Suprapubic skin (tissue), 4 donors: Measurements from ENCODE around the gene CSF3. TPM values are rescaled to one million over a fixed set of nuclear protein-coding genes. Genes with fewer than 3 reads are reported as not detected.
"Not testable (repeated sequence)": the region's sequence is repeated elsewhere in the genome, so short reads cannot be mapped to it uniquely, and the experiment has no call there.

Experiments used
- DNase-seq, 2 donors: peaks; one replicate each; pipeline ENCODE4 v3.0.0-alpha.2; 2019; ENCODE audit warnings: low spot score in 2 of 2
- H3K27ac ChIP-seq: fragments of 200-600 bp; sonication (generic); one replicate; pipeline ENCODE4 v1.5.1; 2019
- H3K27me3 ChIP-seq: fragments of 200-600 bp; sonication (generic); one replicate; pipeline ENCODE4 v1.5.1; 2019
- H3K36me3 ChIP-seq: fragments of 200-600 bp; sonication (generic); one replicate; pipeline ENCODE4 v1.5.1; 2019
- H3K4me1 ChIP-seq: fragments of 200-600 bp; sonication (generic); one replicate; pipeline ENCODE4 v1.5.1; 2019
- H3K4me3 ChIP-seq: fragments of 200-600 bp; sonication (generic); one replicate; pipeline ENCODE4 v1.5.1; 2019; ENCODE audit warnings: mild to moderate bottlenecking
- H3K9me3 ChIP-seq: fragments of 200-600 bp; sonication (generic); one replicate; pipeline ENCODE4 v1.5.1; 2019
- CTCF ChIP-seq, 2 donors: fragments of 200-600 bp in 1 of 2; fragments of 450-650 bp in 1 of 2; sonication (generic) in 1 of 2; IDR thresholded peaks; one replicate each; pipeline ENCODE4 v1.5.1; 2016 to 2019; ENCODE audit warnings: antibody characterized with exemption in 2 of 2, mild to moderate bottlenecking in 1 of 2, moderate library complexity in 1 of 2
- EP300 ChIP-seq: sonication (generic); formaldehyde crosslinking; IDR thresholded peaks from one replicate; pipeline ENCODE4 v1.6.1; 2017; ENCODE audit warnings: antibody characterized with exemption
- POLR2A ChIP-seq, 2 donors: fragments of 450-650 bp; IDR thresholded peaks; one replicate each; pipeline ENCODE4 v1.6.1; 2017; ENCODE audit warnings: antibody characterized with exemption in 2 of 2, mild to moderate bottlenecking in 2 of 2, moderate library complexity in 2 of 2
- POLR2AphosphoS5 ChIP-seq, 3 donors: sonication (generic); formaldehyde crosslinking; IDR thresholded peaks; one replicate each; pipeline ENCODE4 v1.6.1; 2017; ENCODE audit warnings: antibody characterized with exemption in 3 of 3
- WGBS: methylation state at CpG from one replicate; pipeline ENCODE4 v1.1.5; 2018; 5-methylcytosine and 5-hydroxymethylcytosine counted together
- total RNA-seq, 4 donors: library from RNA; depleted of rRNA; stranded (reverse); fragments of >200 nt; gene quantifications; one replicate each; pipeline ENCODE4 v1.1.0, GENCODE V29; 2016

CSF3 gene
- total RNA-seq, 4 donors from 2014 or later: 5.0 TPM; not detected in 3

GRCh38 chr17:40004712-40005111, 10.5 kb upstream of the CSF3 start:
- no peaks in the 10 kb centered on the region for H3K27me3 ChIP-seq
- no peaks in the 10 kb centered on the region for H3K4me1 ChIP-seq
- no peak for TF ChIP-seq POLR2A (IDR thresholded peaks at IDR 0.05)
- no peak for TF ChIP-seq CTCF (IDR thresholded peaks at IDR 0.05)
- no peak for TF ChIP-seq POLR2AphosphoS5 (IDR thresholded peaks at IDR 0.05)
- TF ChIP-seq EP300: no peak
- no peak overlapping the region for H3K27ac ChIP-seq
- no peak for DNase-seq
- no peaks in the 10 kb centered on the region for H3K36me3 ChIP-seq
- H3K4me3 ChIP-seq: no peak overlapping the region
- WGBS: 80% methylated on average over 7 of the region's 7 CpGs
- H3K9me3 ChIP-seq: no peaks in the 10 kb centered on the region

- no peak overlapping the region for H3K4me3 ChIP-seq
- H3K36me3 ChIP-seq: no peaks in the 10 kb centered on the region
- no peak for DNase-seq
- TF ChIP-seq CTCF (IDR thresholded peaks at IDR 0.05) (no peak), POLR2A (IDR thresholded peaks at IDR 0.05) (no peak), EP300 (no peak), POLR2AphosphoS5 (IDR thresholded peaks at IDR 0.05) (no peak)
- H3K4me1 ChIP-seq: peaks cover 3% of the 10 kb centered on the region
- WGBS: 85% methylated on average over 6 of the region's 6 CpGs
- H3K27ac ChIP-seq: no peak overlapping the region
- no peaks in the 10 kb centered on the region for H3K9me3 ChIP-seq
- no peaks in the 10 kb centered on the region for H3K27me3 ChIP-seq
Measured at GRCh38 chr17:40005520-40005919, 9.7 kb upstream of the CSF3 start.

GRCh38 chr17:40010946-40011500, 4.2 kb upstream of the CSF3 start:
- H3K9me3 ChIP-seq, H3K4me3 ChIP-seq, DNase-seq, H3K27me3 ChIP-seq, H3K36me3 ChIP-seq, H3K27ac ChIP-seq: not testable (repeated sequence)
- WGBS: no CpG with 5 or more reads among the region's 38 CpGs
- H3K4me1 ChIP-seq: peaks cover 21% of the 10 kb centered on the region

- not testable (repeated sequence) for H3K36me3 ChIP-seq, H3K9me3 ChIP-seq, H3K27me3 ChIP-seq, H3K27ac ChIP-seq, H3K4me3 ChIP-seq, DNase-seq
- H3K4me1 ChIP-seq: peaks cover 21% of the 10 kb centered on the region
- WGBS: 83% methylated on average over 18 of the region's 22 CpGs
Measured at GRCh38 chr17:40012017-40012647, 3.1 kb upstream of the CSF3 start.

- DNase-seq: no peak
- no peaks in the 10 kb centered on the region for H3K9me3 ChIP-seq
- H3K27me3 ChIP-seq: no peaks in the 10 kb centered on the region
- TF ChIP-seq CTCF (IDR thresholded peaks at IDR 0.05) (no peak), POLR2AphosphoS5 (IDR thresholded peaks at IDR 0.05) (no peak), POLR2A (IDR thresholded peaks at IDR 0.05) (no peak), EP300 (no peak)
- 67% methylated on average over 17 of the region's 18 CpGs for WGBS
- H3K4me1 ChIP-seq: peaks cover 26% of the 10 kb centered on the region
- no peak overlapping the region for H3K4me3 ChIP-seq
- H3K27ac ChIP-seq: no peak overlapping the region
- peaks cover 13% of the 10 kb centered on the region for H3K36me3 ChIP-seq
Measured at GRCh38 chr17:40014375-40014980, 762 bp upstream of the CSF3 start.

GRCh38 chr17:40015998-40016985, 1.1 kb downstream of the CSF3 start:
- Histone ChIP-seq H3K4me1 (peaks cover 24% of the 10 kb centered on the region), H3K4me3 (no peak overlapping the region), H3K27me3 (no peaks in the 10 kb centered on the region), H3K36me3 (peaks cover 21% of the 10 kb centered on the region), H3K27ac (no peak overlapping the region), H3K9me3 (no peaks in the 10 kb centered on the region)
- no peak for DNase-seq
- 85% methylated on average over 24 of the region's 26 CpGs for WGBS
- TF ChIP-seq EP300 (no peak), CTCF (IDR thresholded peaks at IDR 0.05) (no peak), POLR2AphosphoS5 (IDR thresholded peaks at IDR 0.05) (no peak), POLR2A (IDR thresholded peaks at IDR 0.05) (no peak)
